HG02623 (cell line): Measurements from ENCODE around the gene PCDHGB7.
A peak's percentile ranks its signal among the peaks of the same experiment; 100 is the strongest.
"Not testable (repeated sequence)": the region's sequence is repeated elsewhere in the genome, so short reads cannot be mapped to it uniquely, and the experiment has no call there.

Experiments used
- ATAC-seq: cut with Tn5 transposase; IDR thresholded peaks from one replicate; pipeline ENCODE4 v1.9.1; 2021; ENCODE audit warnings: moderate library complexity; ENCODE audit not compliant: unreplicated experiment

Gene PCDHGB7

GRCh38 chr5:141394401-141395187 is 22.9 kb upstream of the PCDHGB7 start:
- ATAC-seq = not testable (repeated sequence)

- peak; percentile 72 for ATAC-seq
Measured at GRCh38 chr5:141397756-141398551, 19.5 kb upstream of the PCDHGB7 start, which contains the start of gene PCDHGB5. Gene PCDHGB5 (plus strand): TSS chr5:141397947. CDS start chr5:141398128, 181 bp downstream.

GRCh38 chr5:141398608-141399007 is 18.9 kb upstream of the PCDHGB7 start:
- ATAC-seq = no peak

GRCh38 chr5:141399555-141400258 is 17.8 kb upstream of the PCDHGB7 start:
- no peak for ATAC-seq

GRCh38 chr5:141402553-141403243 is 14.8 kb upstream of the PCDHGB7 start, which contains the start of gene PCDHGA9:
Gene PCDHGA9 (plus strand): TSS chr5:141402778. CDS start chr5:141402953, 175 bp downstream.
- ATAC-seq = no peak

GRCh38 chr5:141403387-141403786 is 14.1 kb upstream of the PCDHGB7 start:
- ATAC-seq = no peak

GRCh38 chr5:141407790-141408505 is 9.5 kb upstream of the PCDHGB7 start, which contains the start of gene PCDHGB6:
Gene PCDHGB6 (plus strand): TSS chr5:141408021. CDS start chr5:141408203, 182 bp downstream.
- ATAC-seq = not testable (repeated sequence)

GRCh38 chr5:141409598-141410306 is 7.7 kb upstream of the PCDHGB7 start:
- ATAC-seq = no peak

GRCh38 chr5:141411575-141411974 is 5.9 kb upstream of the PCDHGB7 start:
- no peak for ATAC-seq

- ATAC-seq = peak; percentile 62
Measured at GRCh38 chr5:141412854-141413539, 4.5 kb upstream of the PCDHGB7 start, which contains the start of gene PCDHGA10. Gene PCDHGA10 (plus strand): TSS chr5:141412987. CDS start chr5:141413176, 189 bp downstream.

- no peak for ATAC-seq
Measured at GRCh38 chr5:141413540-141414069, 3.9 kb upstream of the PCDHGB7 start.

GRCh38 chr5:141414548-141415274 is 2.8 kb upstream of the PCDHGB7 start:
- not testable (repeated sequence) for ATAC-seq

- not testable (repeated sequence) for ATAC-seq
Measured at GRCh38 chr5:141415275-141415618, 2.2 kb upstream of the PCDHGB7 start.

- no peak for ATAC-seq
Measured at GRCh38 chr5:141419074-141419880, 1.8 kb downstream of the PCDHGB7 start.

GRCh38 chr5:141420855-141421488 is 3.5 kb downstream of the PCDHGB7 start, which contains the start of gene PCDHGA11:
Gene PCDHGA11 (plus strand): TSS chr5:141421051. CDS start chr5:141421228, 177 bp downstream.
- ATAC-seq = no peak

- ATAC-seq = no peak
Measured at GRCh38 chr5:141421489-141421855, 4.0 kb downstream of the PCDHGB7 start.
